Stimulated activated effector memory CD8-positive, alpha-beta T cell treated with anti-CD3 and anti-CD28 coated beads, Interleukin-12 subunit alpha, Interleukin-12 subunit beta, amount 100 ng/mL, for 72 hours (primary cell): ENCODE data around the gene GRAP.
A peak's percentile ranks its signal among the peaks of the same experiment; 100 is the strongest.

ENCODE experiments used
- ATAC-seq: fragments of 150-1000 bp; cut with Tn5 transposase; 2 replicates; pipeline ENCODE4 v1.10.0; 2021
- DNase-seq, 2 donors: peaks; one replicate each; pipeline ENCODE4 v3.0.0; 2021 to 2022; ENCODE audit warnings: low spot score in 2 of 2
- H3K27ac Mint-ChIP-seq: one replicate; pipeline ENCODE4 v1.8.0; 2022; ENCODE audit warnings: mild to moderate bottlenecking, mixed read lengths
- H3K36me3 Mint-ChIP-seq: one replicate; pipeline ENCODE4 v1.8.0; 2022; ENCODE audit warnings: mild to moderate bottlenecking, mixed read lengths
- H3K4me1 Mint-ChIP-seq: one replicate; pipeline ENCODE4 v1.8.0; 2022; ENCODE audit warnings: mixed read lengths
- H3K4me3 Mint-ChIP-seq: one replicate; pipeline ENCODE4 v1.8.0; 2022; ENCODE audit warnings: mild to moderate bottlenecking, mixed read lengths
- H3K9me3 Mint-ChIP-seq: one replicate; pipeline ENCODE4 v1.8.0; 2022; ENCODE audit warnings: mixed read lengths

The GRAP gene

DNA sequence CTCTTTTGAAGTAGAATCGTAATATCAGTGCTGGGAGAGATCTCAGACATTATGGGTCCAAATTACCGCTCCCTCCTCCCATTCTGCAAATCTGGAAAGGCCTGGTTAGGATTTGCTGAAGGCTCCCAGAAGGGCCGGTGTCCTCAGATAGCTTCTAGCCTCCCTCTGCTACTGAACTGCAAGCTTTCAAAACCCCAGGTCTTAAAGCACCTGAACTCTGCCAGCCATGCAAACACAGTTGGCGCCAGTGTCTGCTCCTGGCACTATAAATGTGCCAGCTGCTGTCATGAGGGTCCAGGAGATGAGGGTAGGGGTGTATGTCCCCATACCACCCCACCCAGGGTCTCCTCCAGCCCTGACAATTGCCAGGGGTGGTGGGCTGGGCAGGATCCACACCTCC lies 70.6 kb downstream of the GRAP start:
- Mint-ChIP-seq H3K4me3 (no peak overlapping the region), H3K4me1 (peaks cover 8% of the 10 kb centered on the region), H3K9me3 (no peaks in the 10 kb centered on the region), H3K36me3 (peaks cover 21% of the 10 kb centered on the region), H3K27ac (no peak overlapping the region)
- no peak for DNase-seq
- no peak for ATAC-seq

GRCh38 chr17:18975597-18975996 lies 71.2 kb downstream of the GRAP start:
- H3K36me3 Mint-ChIP-seq = peaks cover 27% of the 10 kb centered on the region
- DNase-seq (no peak), ATAC-seq (no peak)
- H3K9me3 Mint-ChIP-seq = no peaks in the 10 kb centered on the region
- H3K27ac Mint-ChIP-seq = no peak overlapping the region
- H3K4me3 Mint-ChIP-seq = no peak overlapping the region
- peaks cover 8% of the 10 kb centered on the region for H3K4me1 Mint-ChIP-seq

DNA sequence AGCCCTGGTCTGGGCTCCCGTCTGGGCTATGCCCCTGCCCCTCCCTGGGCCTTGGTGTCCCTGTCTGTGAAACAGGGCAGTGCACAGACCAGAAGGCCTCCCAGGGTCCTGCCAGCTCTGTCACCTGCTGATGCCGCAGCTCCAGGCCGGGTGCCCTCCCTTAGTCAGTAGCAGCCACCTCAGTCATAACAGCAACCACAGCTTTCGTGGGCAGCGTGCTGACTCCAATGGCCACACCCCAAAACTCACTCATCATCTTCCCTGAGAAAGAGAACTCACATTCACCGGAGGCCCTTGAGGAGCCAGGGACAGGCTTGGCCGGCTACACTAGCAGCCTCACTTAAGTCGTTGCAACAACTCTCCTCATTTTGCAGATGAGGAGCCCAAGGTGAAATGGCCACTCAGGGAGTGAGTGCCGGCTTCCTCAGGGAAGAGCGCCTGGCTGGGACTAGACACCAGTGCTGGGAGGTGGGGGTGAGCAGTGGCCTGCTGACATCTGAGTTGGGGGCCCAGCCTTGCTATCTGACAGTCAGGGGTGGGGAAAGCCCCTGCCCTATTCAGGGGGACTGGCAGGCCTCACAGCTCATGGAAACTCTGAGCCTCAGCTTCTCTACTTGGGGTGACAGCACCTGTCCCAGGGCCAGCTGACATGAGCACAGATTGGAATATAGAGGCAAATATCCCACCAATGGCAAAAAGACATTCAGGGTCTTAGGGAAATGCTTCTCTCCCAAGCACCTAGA lies 72.2 kb downstream of the GRAP start:
- Mint-ChIP-seq H3K27ac (peak overlapping the region; percentile 60), H3K4me3 (no peak overlapping the region), H3K4me1 (peaks cover 17% of the 10 kb centered on the region), H3K9me3 (no peaks in the 10 kb centered on the region), H3K36me3 (peaks cover 28% of the 10 kb centered on the region)
- ATAC-seq (peak; percentile 86), DNase-seq (no peak)

GRCh38 chr17:18971801-18972200 lies 75.0 kb downstream of the GRAP start:
- Mint-ChIP-seq H3K27ac (no peak overlapping the region), H3K4me3 (no peak overlapping the region), H3K4me1 (peaks cover 22% of the 10 kb centered on the region), H3K36me3 (peaks cover 24% of the 10 kb centered on the region), H3K9me3 (no peaks in the 10 kb centered on the region)
- no peak for ATAC-seq
- no peak for DNase-seq
